ENCODE results near the gene MAP4K4.

MAP4K4 gene

DNA sequence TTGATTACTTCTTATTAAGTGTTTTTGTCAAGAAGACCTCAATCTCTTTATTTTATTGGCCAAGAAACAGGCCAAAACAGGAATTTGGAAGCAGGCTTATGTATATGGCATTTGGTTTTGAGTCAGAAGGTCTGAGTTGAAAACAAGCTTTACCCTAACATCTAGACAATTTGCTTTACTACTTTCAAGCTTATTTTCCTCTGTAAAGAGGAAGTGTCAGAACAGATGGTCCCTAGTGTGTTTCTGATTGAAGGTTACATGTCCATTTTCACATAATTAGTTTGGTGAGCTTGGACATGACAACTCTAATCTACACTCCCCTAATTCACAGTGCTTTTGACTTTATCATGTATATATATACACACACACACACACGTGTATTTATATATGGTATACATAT is 19.8 kb upstream of the MAP4K4 start:
- no peak overlapping the region for H3K4me2 ChIP-seq (ENCODE audit: low read length)
- H3K4ac ChIP-seq (ENCODE audit: low read depth, low read length) = no peak overlapping the region
- no peaks in the 10 kb centered on the region for H3K4me1 ChIP-seq (ENCODE audit: control insufficient read depth, low read depth, low read length)
- no peaks in the 10 kb centered on the region for H3K36me3 ChIP-seq (ENCODE audit: control insufficient read depth, insufficient read depth, low read length)
- H3K27ac ChIP-seq (ENCODE audit: low read depth, low read length) = no peak overlapping the region
- no peaks in the 10 kb centered on the region for H3K79me2 ChIP-seq (ENCODE audit: control insufficient read depth, insufficient read depth, low read length)
- no peak overlapping the region for H3K9ac ChIP-seq (ENCODE audit: low read length)
- H2BK15ac ChIP-seq (replicated peaks; ENCODE audit: low read depth) = no peak overlapping the region
- H3K4me3 ChIP-seq (ENCODE audit: low read length) = no peak overlapping the region
- H4K8ac ChIP-seq (ENCODE audit: low read depth, low read length) = no peak overlapping the region
- H2BK120ac ChIP-seq (ENCODE audit: low read depth, low read length) = no peak overlapping the region
- H2BK5ac ChIP-seq (ENCODE audit: low read length) = no peak overlapping the region
- no peak overlapping the region for H2AK5ac ChIP-seq (ENCODE audit: low read length)
- no peak overlapping the region for H3K56ac ChIP-seq (ENCODE audit: low read length)
- no peak overlapping the region for H4K5ac ChIP-seq (ENCODE audit: low read length)
- H3K23ac ChIP-seq (ENCODE audit: low read length) = no peak overlapping the region
- H3K27me3 ChIP-seq (ENCODE audit: insufficient read depth, low read length, poor library complexity) = no peaks in the 10 kb centered on the region
- H3K18ac ChIP-seq (ENCODE audit: low read length) = no peak overlapping the region
- no peaks in the 10 kb centered on the region for H3K79me1 ChIP-seq (ENCODE audit: low read length)
- no CpG with 5 or more reads among the region's 1 CpG for WGBS (ENCODE audit: extremely low coverage, insufficient coverage, low lambda C conversion rate)
- DNase-seq = no peak

DNA sequence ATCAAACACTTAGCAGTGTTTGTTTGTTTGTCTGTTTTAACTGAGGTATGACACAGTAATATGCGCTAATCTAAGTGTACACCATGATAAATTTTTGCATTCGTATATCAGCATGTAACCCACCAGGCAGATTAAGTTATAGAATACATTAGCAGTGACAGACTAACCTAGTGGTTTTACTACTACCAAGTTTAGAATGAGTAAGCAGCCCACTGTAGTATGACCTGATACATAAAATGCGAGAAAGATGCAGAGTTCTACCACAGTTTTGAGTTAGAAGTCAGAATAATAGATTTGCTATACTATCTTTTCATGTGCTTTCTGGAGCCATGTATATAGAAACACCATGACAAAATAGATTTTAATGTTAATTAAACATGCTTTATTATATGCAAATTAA is 19.1 kb upstream of the MAP4K4 start:
- WGBS (ENCODE audit: extremely low coverage, insufficient coverage, low lambda C conversion rate) = no CpG with 5 or more reads among the region's 3 CpGs
- H2BK120ac ChIP-seq (ENCODE audit: low read depth, low read length) = no peak overlapping the region
- H2AK5ac ChIP-seq (ENCODE audit: low read length) = no peak overlapping the region
- H2BK5ac ChIP-seq (ENCODE audit: low read length) = no peak overlapping the region
- no peaks in the 10 kb centered on the region for H3K79me1 ChIP-seq (ENCODE audit: low read length)
- H3K27me3 ChIP-seq (ENCODE audit: insufficient read depth, low read length, poor library complexity) = no peaks in the 10 kb centered on the region
- H3K79me2 ChIP-seq (ENCODE audit: control insufficient read depth, insufficient read depth, low read length) = no peaks in the 10 kb centered on the region
- H4K8ac ChIP-seq (ENCODE audit: low read depth, low read length) = no peak overlapping the region
- H3K27ac ChIP-seq (ENCODE audit: low read depth, low read length) = no peak overlapping the region
- H3K4me3 ChIP-seq (ENCODE audit: low read length) = no peak overlapping the region
- no peaks in the 10 kb centered on the region for H3K36me3 ChIP-seq (ENCODE audit: control insufficient read depth, insufficient read depth, low read length)
- H3K4me2 ChIP-seq (ENCODE audit: low read length) = no peak overlapping the region
- H2BK15ac ChIP-seq (replicated peaks; ENCODE audit: low read depth) = no peak overlapping the region
- H3K23ac ChIP-seq (ENCODE audit: low read length) = no peak overlapping the region
- no peak overlapping the region for H3K4ac ChIP-seq (ENCODE audit: low read depth, low read length)
- no peaks in the 10 kb centered on the region for H3K4me1 ChIP-seq (ENCODE audit: control insufficient read depth, low read depth, low read length)
- DNase-seq = no peak
- no peak overlapping the region for H3K56ac ChIP-seq (ENCODE audit: low read length)
- H3K18ac ChIP-seq (ENCODE audit: low read length) = no peak overlapping the region
- no peak overlapping the region for H3K9ac ChIP-seq (ENCODE audit: low read length)
- H4K5ac ChIP-seq (ENCODE audit: low read length) = no peak overlapping the region

DNA sequence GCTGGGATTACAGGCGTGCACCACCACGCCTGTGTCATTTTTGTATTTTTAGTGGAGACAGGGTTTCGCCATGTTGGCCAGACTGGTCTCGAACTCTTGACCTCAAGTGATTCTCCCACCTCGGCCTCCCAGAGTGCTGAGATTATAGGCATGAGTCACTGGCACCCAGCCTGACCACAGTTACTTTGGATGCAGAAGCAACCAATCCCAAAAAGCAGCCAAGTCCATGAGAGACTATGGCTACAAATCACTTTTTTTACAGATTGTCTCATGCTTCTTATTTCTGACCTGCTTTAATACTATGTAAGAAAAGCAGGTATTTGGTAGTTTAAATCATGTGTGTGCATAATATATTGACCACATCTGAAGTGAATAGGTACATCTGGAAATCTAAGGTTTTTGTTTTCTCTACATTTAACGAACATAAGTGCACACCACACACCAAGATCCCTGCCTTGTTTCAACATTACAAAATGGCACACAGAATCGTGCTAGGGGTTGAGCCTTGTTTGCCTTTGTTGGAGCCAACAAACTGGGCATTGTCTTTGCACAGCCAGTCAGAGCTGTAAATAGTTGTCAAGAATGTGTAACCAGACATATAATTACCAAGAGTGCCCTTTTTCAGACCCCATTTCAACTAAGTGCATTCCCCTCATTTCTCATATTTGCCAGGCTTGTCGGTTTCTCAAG is 18.3 kb upstream of the MAP4K4 start:
- no peak overlapping the region for H2BK5ac ChIP-seq (ENCODE audit: low read length)
- H3K23ac ChIP-seq (ENCODE audit: low read length) = no peak overlapping the region
- no peaks in the 10 kb centered on the region for H3K79me2 ChIP-seq (ENCODE audit: control insufficient read depth, insufficient read depth, low read length)
- no peak overlapping the region for H4K5ac ChIP-seq (ENCODE audit: low read length)
- no peak overlapping the region for H2BK15ac ChIP-seq (replicated peaks; ENCODE audit: low read depth)
- H2BK120ac ChIP-seq (ENCODE audit: low read depth, low read length) = no peak overlapping the region
- H2AK5ac ChIP-seq (ENCODE audit: low read length) = no peak overlapping the region
- no peak overlapping the region for H3K4me2 ChIP-seq (ENCODE audit: low read length)
- no peaks in the 10 kb centered on the region for H3K4me1 ChIP-seq (ENCODE audit: control insufficient read depth, low read depth, low read length)
- H4K8ac ChIP-seq (ENCODE audit: low read depth, low read length) = no peak overlapping the region
- H3K36me3 ChIP-seq (ENCODE audit: control insufficient read depth, insufficient read depth, low read length) = no peaks in the 10 kb centered on the region
- H3K79me1 ChIP-seq (ENCODE audit: low read length) = no peaks in the 10 kb centered on the region
- no peak for DNase-seq
- H3K4ac ChIP-seq (ENCODE audit: low read depth, low read length) = no peak overlapping the region
- no peak overlapping the region for H3K18ac ChIP-seq (ENCODE audit: low read length)
- H3K56ac ChIP-seq (ENCODE audit: low read length) = no peak overlapping the region
- H3K27me3 ChIP-seq (ENCODE audit: insufficient read depth, low read length, poor library complexity) = no peaks in the 10 kb centered on the region
- H3K27ac ChIP-seq (ENCODE audit: low read depth, low read length) = no peak overlapping the region
- H3K4me3 ChIP-seq (ENCODE audit: low read length) = no peak overlapping the region
- H3K9ac ChIP-seq (ENCODE audit: low read length) = no peak overlapping the region
- no CpG with 5 or more reads among the region's 8 CpGs for WGBS (ENCODE audit: extremely low coverage, insufficient coverage, low lambda C conversion rate)

DNA sequence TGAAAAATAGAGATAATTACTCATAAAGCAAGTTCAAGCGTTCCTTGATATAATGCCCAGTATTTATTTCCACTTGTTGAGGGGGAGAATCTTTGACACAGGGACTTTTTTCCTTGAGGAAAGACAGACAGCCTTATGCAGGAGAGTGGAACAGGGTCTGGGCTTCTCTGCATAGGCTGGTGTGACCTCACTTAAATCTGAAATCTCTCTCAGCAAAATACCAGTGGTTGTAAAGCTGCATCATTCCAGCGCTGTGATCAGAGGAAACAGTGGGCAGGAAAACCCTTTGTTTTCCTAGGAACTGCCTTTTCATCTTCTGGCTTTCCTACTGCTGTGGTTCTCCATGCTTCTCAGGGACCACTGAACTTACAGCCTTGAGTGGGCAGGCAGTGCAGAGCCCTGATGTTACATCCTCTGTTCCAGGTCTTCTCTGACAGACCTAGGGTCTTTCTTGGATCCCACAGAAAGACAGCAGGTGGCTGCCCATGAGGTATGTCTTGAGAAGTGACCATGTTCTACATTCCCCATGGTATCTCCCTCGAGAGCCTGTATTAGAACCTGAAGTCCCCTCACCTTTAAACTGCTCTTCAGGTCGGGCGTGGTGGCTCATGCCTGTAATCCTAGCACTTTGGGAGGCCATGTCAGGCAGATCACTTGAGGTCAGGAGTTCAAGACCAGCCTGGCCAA is 17.6 kb upstream of the MAP4K4 start:
- H3K9ac ChIP-seq (ENCODE audit: low read length) = no peak overlapping the region
- H3K23ac ChIP-seq (ENCODE audit: low read length) = no peak overlapping the region
- H3K4me3 ChIP-seq (ENCODE audit: low read length) = no peak overlapping the region
- no peaks in the 10 kb centered on the region for H3K27me3 ChIP-seq (ENCODE audit: insufficient read depth, low read length, poor library complexity)
- no peak overlapping the region for H3K56ac ChIP-seq (ENCODE audit: low read length)
- no peaks in the 10 kb centered on the region for H3K79me2 ChIP-seq (ENCODE audit: control insufficient read depth, insufficient read depth, low read length)
- WGBS (ENCODE audit: extremely low coverage, insufficient coverage, low lambda C conversion rate) = no CpG with 5 or more reads among the region's 5 CpGs
- no peak overlapping the region for H3K27ac ChIP-seq (ENCODE audit: low read depth, low read length)
- H2BK15ac ChIP-seq (replicated peaks; ENCODE audit: low read depth) = no peak overlapping the region
- no peak overlapping the region for H2BK5ac ChIP-seq (ENCODE audit: low read length)
- H3K4me1 ChIP-seq (ENCODE audit: control insufficient read depth, low read depth, low read length) = no peaks in the 10 kb centered on the region
- no peak overlapping the region for H4K5ac ChIP-seq (ENCODE audit: low read length)
- DNase-seq = no peak
- no peak overlapping the region for H2BK120ac ChIP-seq (ENCODE audit: low read depth, low read length)
- no peak overlapping the region for H4K8ac ChIP-seq (ENCODE audit: low read depth, low read length)
- no peak overlapping the region for H2AK5ac ChIP-seq (ENCODE audit: low read length)
- H3K4ac ChIP-seq (ENCODE audit: low read depth, low read length) = no peak overlapping the region
- H3K18ac ChIP-seq (ENCODE audit: low read length) = no peak overlapping the region
- H3K79me1 ChIP-seq (ENCODE audit: low read length) = no peaks in the 10 kb centered on the region
- no peak overlapping the region for H3K4me2 ChIP-seq (ENCODE audit: low read length)
- no peaks in the 10 kb centered on the region for H3K36me3 ChIP-seq (ENCODE audit: control insufficient read depth, insufficient read depth, low read length)

DNA sequence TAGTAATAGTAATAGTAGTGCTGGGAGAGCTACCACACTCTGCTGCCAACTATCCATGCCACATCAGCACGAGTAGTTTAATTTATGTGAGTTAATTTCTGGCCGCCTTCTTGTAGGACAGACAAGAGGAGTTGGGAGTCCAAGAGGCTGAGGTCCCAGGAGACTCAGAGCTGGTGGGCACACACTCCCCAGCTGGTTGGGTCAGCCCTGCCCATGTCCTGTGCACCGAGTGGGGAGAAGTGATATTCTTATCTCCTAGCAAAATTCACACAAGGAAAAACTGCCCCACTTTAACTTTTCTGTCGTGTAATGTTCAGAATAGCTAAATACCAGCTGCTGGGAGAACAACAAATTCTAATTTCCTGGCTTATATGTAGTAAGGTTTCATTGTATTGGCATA is 15.2 kb upstream of the MAP4K4 start:
- no CpG with 5 or more reads among the region's 4 CpGs for WGBS (ENCODE audit: extremely low coverage, insufficient coverage, low lambda C conversion rate)
- Histone ChIP-seq H3K4ac (ENCODE audit: low read depth, low read length) (no peak overlapping the region), H3K4me2 (ENCODE audit: low read length) (no peak overlapping the region), H2BK120ac (ENCODE audit: low read depth, low read length) (no peak overlapping the region), H3K18ac (ENCODE audit: low read length) (no peak overlapping the region), H2BK15ac (replicated peaks; ENCODE audit: low read depth) (no peak overlapping the region), H4K5ac (ENCODE audit: low read length) (no peak overlapping the region), H4K8ac (ENCODE audit: low read depth, low read length) (no peak overlapping the region), H3K79me2 (ENCODE audit: control insufficient read depth, insufficient read depth, low read length) (no peaks in the 10 kb centered on the region), H3K36me3 (ENCODE audit: control insufficient read depth, insufficient read depth, low read length) (no peaks in the 10 kb centered on the region), H3K9ac (ENCODE audit: low read length) (no peak overlapping the region), H2AK5ac (ENCODE audit: low read length) (no peak overlapping the region), H3K23ac (ENCODE audit: low read length) (no peak overlapping the region), H3K79me1 (ENCODE audit: low read length) (no peaks in the 10 kb centered on the region), H2BK5ac (ENCODE audit: low read length) (no peak overlapping the region), H3K27ac (ENCODE audit: low read depth, low read length) (no peak overlapping the region), H3K56ac (ENCODE audit: low read length) (no peak overlapping the region), H3K4me3 (ENCODE audit: low read length) (no peak overlapping the region), H3K4me1 (ENCODE audit: control insufficient read depth, low read depth, low read length) (no peaks in the 10 kb centered on the region), H3K27me3 (ENCODE audit: insufficient read depth, low read length, poor library complexity) (no peaks in the 10 kb centered on the region)
- no peak for DNase-seq

DNA sequence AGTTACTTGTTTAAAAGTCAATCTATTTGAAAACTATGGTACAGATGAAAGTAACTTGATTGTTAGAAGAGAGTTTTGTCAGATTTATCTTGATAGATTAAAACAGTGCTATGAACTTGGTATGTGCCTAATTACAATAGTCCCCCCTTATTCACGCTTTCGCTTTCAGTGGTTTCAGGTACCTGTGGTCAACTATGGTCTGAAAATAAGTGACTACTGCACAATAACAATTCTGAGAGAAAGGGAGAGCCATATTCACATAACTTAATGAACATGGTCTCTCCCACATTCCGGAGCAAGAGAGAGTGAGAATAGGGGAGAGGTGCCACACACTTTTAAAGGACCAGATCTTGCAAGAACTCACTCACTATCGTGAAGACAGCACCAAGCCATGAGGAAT is 13.2 kb upstream of the MAP4K4 start:
- WGBS (ENCODE audit: extremely low coverage, insufficient coverage, low lambda C conversion rate) = no CpG with 5 or more reads among the region's 4 CpGs
- no peaks in the 10 kb centered on the region for H3K79me2 ChIP-seq (ENCODE audit: control insufficient read depth, insufficient read depth, low read length)

More for the DNA sequence above, 13.2 kb upstream of the MAP4K4 start:
- no peak overlapping the region for H3K18ac ChIP-seq (ENCODE audit: low read length)
- no peak overlapping the region for H4K8ac ChIP-seq (ENCODE audit: low read depth, low read length)
- no peak overlapping the region for H2BK15ac ChIP-seq (replicated peaks; ENCODE audit: low read depth)
- no peak overlapping the region for H3K4ac ChIP-seq (ENCODE audit: low read depth, low read length)
- H3K4me1 ChIP-seq (ENCODE audit: control insufficient read depth, low read depth, low read length) = no peaks in the 10 kb centered on the region
- no peak overlapping the region for H3K9ac ChIP-seq (ENCODE audit: low read length)
- no peaks in the 10 kb centered on the region for H3K27me3 ChIP-seq (ENCODE audit: insufficient read depth, low read length, poor library complexity)
- no peak overlapping the region for H3K27ac ChIP-seq (ENCODE audit: low read depth, low read length)
- H3K4me3 ChIP-seq (ENCODE audit: low read length) = no peak overlapping the region
- DNase-seq = no peak
- H2AK5ac ChIP-seq (ENCODE audit: low read length) = no peak overlapping the region
- H3K23ac ChIP-seq (ENCODE audit: low read length) = no peak overlapping the region
- H3K79me1 ChIP-seq (ENCODE audit: low read length) = no peaks in the 10 kb centered on the region
- no peak overlapping the region for H2BK120ac ChIP-seq (ENCODE audit: low read depth, low read length)
- no peak overlapping the region for H4K5ac ChIP-seq (ENCODE audit: low read length)
- no peak overlapping the region for H3K4me2 ChIP-seq (ENCODE audit: low read length)
- H2BK5ac ChIP-seq (ENCODE audit: low read length) = no peak overlapping the region
- H3K56ac ChIP-seq (ENCODE audit: low read length) = no peak overlapping the region
- no peaks in the 10 kb centered on the region for H3K36me3 ChIP-seq (ENCODE audit: control insufficient read depth, insufficient read depth, low read length)
